Spleen (tissue), 11 donors: Measurements from ENCODE around the gene DEFB128. TPM values are rescaled to one million over a fixed set of nuclear protein-coding genes. Genes with fewer than 3 reads are reported as not detected.

ENCODE experiments used
- DNase-seq: peaks from one replicate; pipeline ENCODE4 v3.0.0-alpha.2; 2020
- H3K27ac ChIP-seq, 8 donors: fragments of 200-600 bp; sonication (generic) in 7 of 8; 1 replicate in 4 of 8; 2 replicates in 4 of 8; pipeline versions ENCODE4 v1.5.0 to v1.8.0; 2016 to 2021; ENCODE audit warnings: inconsistent platforms in 4 of 8, mild to moderate bottlenecking in 4 of 8, moderate library complexity in 1 of 8
- H3K27me3 ChIP-seq, 7 donors: fragments of 200-600 bp; sonication (generic) in 6 of 7; replicated peaks in 1 of 7; 1 replicate in 4 of 7; 2 replicates in 3 of 7; pipeline versions ENCODE4 v1.5.0 to v1.8.0; 2016 to 2021; ENCODE audit warnings: inconsistent platforms in 3 of 7, mild to moderate bottlenecking in 1 of 7
- H3K36me3 ChIP-seq, 6 donors: fragments of 200-600 bp; sonication (generic) in 5 of 6; 1 replicate in 4 of 6; 2 replicates in 2 of 6; pipeline versions ENCODE4 v1.5.0 to v1.8.0; 2016 to 2021; ENCODE audit warnings: inconsistent platforms in 2 of 6
- H3K4me1 ChIP-seq, 6 donors: fragments of 200-600 bp; sonication (generic) in 5 of 6; 1 replicate in 3 of 6; 2 replicates in 3 of 6; pipeline versions ENCODE4 v1.5.0 to v1.8.0; 2016 to 2021; ENCODE audit warnings: inconsistent platforms in 3 of 6
- H3K4me3 ChIP-seq, 8 donors: fragments of 200-600 bp; sonication (generic) in 7 of 8; 1 replicate in 4 of 8; 2 replicates in 4 of 8; pipeline versions ENCODE4 v1.5.0 to v1.8.0; 2016 to 2021; ENCODE audit warnings: inconsistent platforms in 4 of 8, mild to moderate bottlenecking in 4 of 8, moderate library complexity in 2 of 8
- H3K9me3 ChIP-seq, 8 donors: fragments of 200-600 bp; sonication (generic) in 7 of 8; 1 replicate in 4 of 8; 2 replicates in 4 of 8; pipeline versions ENCODE4 v1.5.0 to v1.8.0; 2016 to 2021; ENCODE audit warnings: inconsistent platforms in 4 of 8
- POLR2A ChIP-seq, 3 donors: fragments of 450-650 bp; IDR thresholded peaks; one replicate each; pipeline ENCODE4 v1.5.1; 2017; ENCODE audit warnings: antibody characterized with exemption in 3 of 3, mild to moderate bottlenecking in 1 of 3
- POLR2AphosphoS5 ChIP-seq, 3 donors: sonication (generic); formaldehyde crosslinking; IDR thresholded peaks; one replicate each; pipeline ENCODE4 v1.5.1; 2017; ENCODE audit warnings: antibody characterized with exemption in 3 of 3
- WGBS, 5 donors: extraction: QIAGEN DNeasy Blood & Tissue Kit in 3 of 5; methylation state at CpG; one replicate each; pipeline versions ENCODE4 v1.1.5 to v1.1.7; 2013 to 2018; 5-methylcytosine and 5-hydroxymethylcytosine counted together
- intact Hi-C: fragments of 100-400 bp; cut with DNase I; formaldehyde crosslinking; loops from one replicate; pipeline ENCODE4 v1.15.0; 2023; ENCODE audit warnings: low total_unique reads
- polyA plus RNA-seq, 3 donors: library from polyadenylated mRNA; stranded (reverse); fragments of 200-250 nt; gene quantifications; one replicate each; pipeline ENCODE4 v1.2.1, GENCODE V29; 2013
- total RNA-seq, 7 donors: library from RNA; depleted of rRNA in 3 of 7; stranded (reverse); fragments of >200 nt in 3 of 7; fragmentation: NEBNext Ultra II Directional in 4 of 7; extraction: Animal tissue kit (Norgen Biotek cat#: 25700) in 4 of 7; gene quantifications; one replicate each; pipeline versions ENCODE4 v1.1.0 to v1.2.1, GENCODE V29; 2016 to 2021
- TF ChIP-seq, protein P1 (sequence below), 11 experiments: fragments of 200-600 bp in 7 of 11; fragments of 450-650 bp in 4 of 11; sonication (generic) in 4 of 11; IDR thresholded peaks in 8 of 11; conservative IDR thresholded peaks in 3 of 11; 1 replicate in 7 of 11; 2 replicates in 4 of 11; pipeline versions ENCODE4 v1.4.0 to v1.8.0; 2016 to 2021; ENCODE audit warnings: antibody characterized with exemption in 11 of 11, inconsistent platforms in 4 of 11, mild to moderate bottlenecking in 1 of 11
- donor health status: healthy with polysubstance abuse.
- donor health status: DM: no; HTN: no; CAD: no; lungs with moderate emphysema.
- donor health status: DM: no; HTN: no; CAD: no.
- donor health status: Bipolar disorder and iron deficiency.
- donor health status: healthy.
- donor health status: DM: no; HTN: no; CAD: no.
- donor health status: DM: yes; HTN: yes; CAD: no.

Gene DEFB128
- total and polyA plus RNA-seq, 10 donors, result not detected

DNA sequence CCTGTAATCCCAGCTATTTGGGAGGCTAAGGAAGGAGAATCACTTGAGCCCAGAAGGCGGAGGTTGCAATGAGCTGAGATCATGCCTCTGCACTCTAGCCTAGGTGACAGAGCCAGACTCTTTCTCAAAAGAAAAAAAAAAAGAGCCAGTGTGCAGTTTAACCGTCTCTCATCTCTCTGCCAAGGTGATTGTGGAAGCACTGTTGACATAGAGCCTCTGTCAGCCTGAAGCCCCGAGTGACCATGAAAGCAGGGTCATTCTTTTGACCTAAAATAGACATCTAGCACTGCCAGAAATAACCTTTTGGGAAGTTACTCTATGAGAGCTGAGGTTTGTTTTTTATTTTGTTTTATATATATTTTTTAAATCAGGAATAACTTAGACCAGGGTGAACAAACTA, 24.9 kb downstream of the DEFB128 start:
- Histone ChIP-seq H3K27ac (no peak overlapping the region), H3K36me3 (no peaks in the 10 kb centered on the region), H3K27me3 (peaks cover 0 to 5% (median 0%) of the 10 kb centered on the region in 7 donors), H3K9me3 (no peaks in the 10 kb centered on the region), H3K4me3 (no peak overlapping the region), H3K4me1 (no peaks in the 10 kb centered on the region)
- intact Hi-C loops, result no loop called here
- no peak for DNase-seq
- WGBS, 5 donors, result 68 to 81% (median 69%) methylated on average over 3 of the region's 3 CpGs
- no peak for TF ChIP-seq POLR2A (IDR thresholded peaks at IDR 0.05)
- TF ChIP-seq, protein P1, sequence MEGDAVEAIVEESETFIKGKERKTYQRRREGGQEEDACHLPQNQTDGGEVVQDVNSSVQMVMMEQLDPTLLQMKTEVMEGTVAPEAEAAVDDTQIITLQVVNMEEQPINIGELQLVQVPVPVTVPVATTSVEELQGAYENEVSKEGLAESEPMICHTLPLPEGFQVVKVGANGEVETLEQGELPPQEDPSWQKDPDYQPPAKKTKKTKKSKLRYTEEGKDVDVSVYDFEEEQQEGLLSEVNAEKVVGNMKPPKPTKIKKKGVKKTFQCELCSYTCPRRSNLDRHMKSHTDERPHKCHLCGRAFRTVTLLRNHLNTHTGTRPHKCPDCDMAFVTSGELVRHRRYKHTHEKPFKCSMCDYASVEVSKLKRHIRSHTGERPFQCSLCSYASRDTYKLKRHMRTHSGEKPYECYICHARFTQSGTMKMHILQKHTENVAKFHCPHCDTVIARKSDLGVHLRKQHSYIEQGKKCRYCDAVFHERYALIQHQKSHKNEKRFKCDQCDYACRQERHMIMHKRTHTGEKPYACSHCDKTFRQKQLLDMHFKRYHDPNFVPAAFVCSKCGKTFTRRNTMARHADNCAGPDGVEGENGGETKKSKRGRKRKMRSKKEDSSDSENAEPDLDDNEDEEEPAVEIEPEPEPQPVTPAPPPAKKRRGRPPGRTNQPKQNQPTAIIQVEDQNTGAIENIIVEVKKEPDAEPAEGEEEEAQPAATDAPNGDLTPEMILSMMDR (IDR thresholded peaks at IDR 0.05 in 8 of 11, conservative IDR thresholded peaks at IDR 0.05 in 3 of 11), result no peak
- no peak for TF ChIP-seq POLR2AphosphoS5 (IDR thresholded peaks at IDR 0.05)

DNA sequence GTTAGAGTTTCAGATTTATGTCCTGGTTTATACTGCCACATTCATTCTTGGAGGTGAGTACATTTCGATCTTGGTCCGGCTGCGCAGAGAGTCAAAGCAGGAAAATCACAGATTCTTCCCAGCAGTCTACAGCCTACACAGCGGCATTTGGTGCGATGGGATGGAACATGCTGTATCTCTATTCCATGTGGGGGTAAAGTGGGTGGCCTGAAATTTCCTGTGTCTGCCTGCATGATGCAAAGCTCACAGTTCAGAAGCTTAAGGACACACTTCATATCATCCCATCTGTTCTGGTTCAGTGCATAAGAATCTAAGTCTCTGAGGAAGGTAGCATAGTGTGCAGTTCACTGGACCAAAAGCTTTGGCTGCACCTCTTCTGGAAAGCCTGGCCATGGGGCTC, 32.4 kb downstream of the DEFB128 start, which contains the start of gene DEFB127:
Gene DEFB127 (plus strand): TSS at position 301 of the 400 bp plus-strand sequence. CDS start 91 bp downstream, at position 392.
- DNase-seq, result no peak
- TF ChIP-seq, protein P1 (IDR thresholded peaks at IDR 0.05 in 8 of 11, conservative IDR thresholded peaks at IDR 0.05 in 3 of 11), result no peak
- TF ChIP-seq POLR2A (IDR thresholded peaks at IDR 0.05) (no peak), POLR2AphosphoS5 (IDR thresholded peaks at IDR 0.05) (no peak)

DNA sequence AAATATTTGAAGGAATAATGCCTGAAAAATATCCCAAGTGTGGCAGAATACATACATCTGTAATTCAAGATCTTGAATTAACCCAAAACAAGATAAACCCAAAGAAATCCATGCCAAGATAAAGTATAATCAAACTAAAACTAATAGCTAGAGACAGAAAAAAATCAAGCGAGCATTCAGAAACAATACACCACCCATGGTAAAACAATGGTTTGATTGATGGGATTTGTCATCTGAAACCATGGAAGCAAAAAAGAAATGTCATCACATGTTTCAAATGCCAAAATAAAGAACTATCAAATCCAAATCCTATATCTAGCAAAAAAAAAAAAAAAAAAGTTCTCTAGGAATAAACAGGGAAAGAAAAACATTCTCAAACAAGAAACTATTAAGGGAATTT, 37.4 kb downstream of the DEFB128 start:
- TF ChIP-seq POLR2AphosphoS5 (IDR thresholded peaks at IDR 0.05) (no peak), POLR2A (IDR thresholded peaks at IDR 0.05) (no peak)
- TF ChIP-seq, protein P1 (IDR thresholded peaks at IDR 0.05 in 8 of 11, conservative IDR thresholded peaks at IDR 0.05 in 3 of 11), result no peak
- no peak overlapping the region for H3K27ac ChIP-seq
- H3K4me1 ChIP-seq, result no peaks in the 10 kb centered on the region
- DNase-seq, result no peak
- no peaks in the 10 kb centered on the region for H3K9me3 ChIP-seq
- peaks cover 0 to 21% (median 0%) of the 10 kb centered on the region in 7 donors for H3K27me3 ChIP-seq
- H3K4me3 ChIP-seq, result no peak overlapping the region
- no peaks in the 10 kb centered on the region for H3K36me3 ChIP-seq
- 83 to 93% (median 90%) methylated on average over 1 of the region's 1 CpG for WGBS, 5 donors
- intact Hi-C loops, result no loop called here

More for the DNA sequence above, 32.4 kb downstream of the DEFB128 start, which contains the start of gene DEFB127:
- Histone ChIP-seq H3K36me3 (no peaks in the 10 kb centered on the region), H3K4me3 (no peak within 1 kb of the TSS), H3K9me3 (no peaks in the 10 kb centered on the region), H3K27ac (no peak within 1 kb of the TSS), H3K4me1 (no peaks in the 10 kb centered on the region), H3K27me3 (peaks cover 0 to 7% (median 0%) of the 10 kb centered on the region in 7 donors)
- intact Hi-C loops, result no loop called here
- 85 to 95% (median 92%) methylated on average over 5 of the region's 5 CpGs for WGBS, 5 donors

DNA sequence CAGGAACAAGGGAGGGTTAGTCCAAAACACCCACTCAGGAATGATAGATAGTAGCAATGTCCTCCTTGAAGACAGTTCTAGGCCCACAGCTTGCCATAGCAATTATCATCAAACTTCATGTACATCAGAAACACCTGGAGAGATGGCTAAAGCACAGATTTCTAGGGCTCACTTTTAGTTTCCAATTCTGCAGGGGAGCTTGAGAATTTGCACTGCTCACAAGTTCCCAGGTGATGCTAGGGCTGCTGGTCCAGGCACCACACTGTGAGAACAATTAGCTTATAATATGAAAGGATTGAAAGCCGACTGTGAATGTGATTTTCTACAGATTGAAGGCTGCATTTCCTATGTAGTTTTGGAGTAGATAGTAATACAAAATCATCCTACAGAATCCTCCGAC, 43.6 kb downstream of the DEFB128 start:
- DNase-seq, result no peak
- no peaks in the 10 kb centered on the region for H3K9me3 ChIP-seq
- H3K27me3 ChIP-seq, result peaks cover 0 to 49% (median 0%) of the 10 kb centered on the region in 7 donors
- TF ChIP-seq POLR2AphosphoS5 (IDR thresholded peaks at IDR 0.05) (no peak), POLR2A (IDR thresholded peaks at IDR 0.05) (no peak)
- TF ChIP-seq, protein P1 (IDR thresholded peaks at IDR 0.05 in 8 of 11, conservative IDR thresholded peaks at IDR 0.05 in 3 of 11), result no peak
- no peak overlapping the region for H3K4me3 ChIP-seq
- no peaks in the 10 kb centered on the region for H3K4me1 ChIP-seq
- intact Hi-C loops, result loop anchor here (2.0 kb wide), 1 partner anchor 77 kb away; no protein-coding TSS in a partner anchor
- no peak overlapping the region for H3K27ac ChIP-seq
- 55 to 69% (median 60%) methylated on average over 2 of the region's 2 CpGs for WGBS, 5 donors
- H3K36me3 ChIP-seq, result no peaks in the 10 kb centered on the region
